Aorta (tissue), 5 donors: ENCODE measurements around the gene MBOAT1. TPM values are rescaled to one million over a fixed set of nuclear protein-coding genes. Genes with fewer than 3 reads are reported as not detected.

Experiments
- ATAC-seq: fragments of 200-7000 bp; cut with Tn5 transposase; one replicate; pipeline ENCODE4 v1.9.1; 2022; ENCODE audit warnings: moderate library complexity; ENCODE audit not compliant: low FRiP score
- DNase-seq, 2 donors: peaks; one replicate each; pipeline ENCODE4 v3.0.0-alpha.2; 2020
- H3K27ac ChIP-seq, 2 donors: one replicate each; pipeline ENCODE4 v1.5.1; 2013; ENCODE audit warnings: low read length in 2 of 2, mild to moderate bottlenecking in 2 of 2, moderate library complexity in 2 of 2, control low read depth in 1 of 2, inconsistent platforms in 1 of 2, low read depth in 1 of 2
- H3K27me3 ChIP-seq, 2 donors: one replicate each; pipeline ENCODE4 v1.6.1; 2013; ENCODE audit warnings: control low read depth in 1 of 2, low read length in 1 of 2, mild to moderate bottlenecking in 1 of 2, moderate library complexity in 1 of 2; ENCODE audit not compliant: insufficient read depth in 2 of 2, control insufficient read depth in 1 of 2
- H3K36me3 ChIP-seq, 2 donors: one replicate each; pipeline ENCODE4 v1.6.1; 2013; ENCODE audit warnings: control low read depth in 1 of 2, low read length in 1 of 2, mild to moderate bottlenecking in 1 of 2; ENCODE audit not compliant: insufficient read depth in 2 of 2, control insufficient read depth in 1 of 2
- H3K4me1 ChIP-seq, 2 donors: one replicate each; pipeline ENCODE4 v1.6.1; 2013; ENCODE audit warnings: low read length in 2 of 2, control low read depth in 1 of 2, mild to moderate bottlenecking in 1 of 2, moderate library complexity in 1 of 2; ENCODE audit not compliant: insufficient read depth in 2 of 2, control insufficient read depth in 1 of 2
- H3K4me3 ChIP-seq, 2 donors: one replicate each; pipeline ENCODE4 v1.5.1; 2013; ENCODE audit warnings: low read length in 2 of 2, control low read depth in 1 of 2, mild to moderate bottlenecking in 1 of 2
- H3K9me3 ChIP-seq: one replicate; pipeline ENCODE4 v1.6.1; 2013; ENCODE audit warnings: mild to moderate bottlenecking, low read length; ENCODE audit not compliant: control insufficient read depth
- WGBS, 2 donors: extraction: QIAGEN DNeasy Blood & Tissue Kit; methylation state at CpG; one replicate each; pipeline ENCODE4 v1.1.7; 2013; 5-methylcytosine and 5-hydroxymethylcytosine counted together
- intact Hi-C, 2 donors: fragments of 100-400 bp; cut with DNase I; formaldehyde crosslinking; loops; one replicate each; pipeline versions ENCODE4 v1.14.2 to v1.15.0; 2022
- polyA plus RNA-seq, 2 donors: library from polyadenylated mRNA; stranded (reverse); fragments of 200-250 nt; gene quantifications; one replicate each; pipeline ENCODE4 v1.2.3, GENCODE V29; 2013
- total RNA-seq, 2 donors: library from RNA; stranded (reverse); fragmentation: NEBNext Ultra II Directional; extraction: Animal tissue kit (Norgen Biotek cat#: 25700); gene quantifications; one replicate each; pipeline ENCODE4 v1.2.1, GENCODE V29; 2021
- donor health status: healthy with polysubstance abuse.
- donor health status: Bipolar disorder and iron deficiency.
- donor health status: DM: no; HTN: no; CAD: no.
- donor health status: DM: no; HTN: no; CAD: no.
- donor health status: DM: yes; HTN: yes; CAD: no.

Gene MBOAT1
- total and polyA plus RNA-seq, 4 donors = 2.5 to 13.8 (median 5.5) TPM

GRCh38 chr6:20056350-20056992, 155.8 kb downstream of the MBOAT1 start:
- Histone ChIP-seq H3K36me3 (no peaks in the 10 kb centered on the region), H3K27ac (no peak overlapping the region), H3K4me1 (no peaks in the 10 kb centered on the region), H3K27me3 (no peaks in the 10 kb centered on the region), H3K9me3 (no peaks in the 10 kb centered on the region), H3K4me3 (no peak overlapping the region)
- WGBS, 2 donors = 4 to 5% methylated on average over 4 of the region's 4 CpGs
- intact Hi-C loops = loop anchor here (2.0 to 10.0 kb wide), 6 partner anchors 202 to 1524 kb away; no protein-coding TSS in a partner anchor
- DNase-seq (no peak), ATAC-seq (no peak)

DNA sequence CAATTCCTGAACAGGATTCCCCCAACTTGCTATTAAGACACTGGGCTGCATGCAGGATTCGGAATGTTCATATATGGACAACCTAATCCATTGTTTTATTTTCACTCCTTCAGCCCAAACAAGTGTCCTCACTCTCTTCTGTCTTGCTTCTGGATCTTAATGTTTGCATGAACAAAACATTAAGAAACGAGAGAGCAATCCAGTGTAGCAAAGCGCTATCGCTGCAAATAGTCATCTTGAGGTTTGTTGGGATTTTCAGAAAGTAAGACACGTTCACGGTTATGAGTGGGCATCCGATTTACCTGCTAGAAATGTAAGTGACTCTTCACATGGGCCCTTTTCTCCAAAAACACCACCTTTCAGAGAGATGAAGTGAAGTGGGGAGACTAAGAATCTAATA, 156.4 kb downstream of the MBOAT1 start:
- Histone ChIP-seq H3K4me3 (no peak overlapping the region), H3K4me1 (no peaks in the 10 kb centered on the region), H3K27ac (no peak overlapping the region), H3K27me3 (no peaks in the 10 kb centered on the region), H3K36me3 (no peaks in the 10 kb centered on the region), H3K9me3 (no peaks in the 10 kb centered on the region)
- intact Hi-C loops = loop anchor here (2.0 to 10.0 kb wide), 6 partner anchors 201 to 1524 kb away; no protein-coding TSS in a partner anchor
- WGBS, 2 donors = 80 to 87% methylated on average over 7 of the region's 7 CpGs
- DNase-seq (no peak), ATAC-seq (no peak)

Other genes starting within 250 kb of the MBOAT1 start
- gene E2F3, start 189.4 kb upstream of the MBOAT1 start, total RNA-seq = 10 to 100 TPM; 12.7 to 15.5 TPM
- gene E2F3, start 189.4 kb upstream of the MBOAT1 start, polyA plus RNA-seq = 1 to 10 TPM; 3.3 to 7.6 TPM